ENCODE measurements around the gene MAB21L4. TPM values are rescaled to one million over a fixed set of nuclear protein-coding genes. Genes with fewer than 3 reads are reported as not detected.

Gene MAB21L4
- total and polyA plus RNA-seq, 7 donors: 1.2 to 17.6 (median 1.7) TPM; not detected in 4

DNA sequence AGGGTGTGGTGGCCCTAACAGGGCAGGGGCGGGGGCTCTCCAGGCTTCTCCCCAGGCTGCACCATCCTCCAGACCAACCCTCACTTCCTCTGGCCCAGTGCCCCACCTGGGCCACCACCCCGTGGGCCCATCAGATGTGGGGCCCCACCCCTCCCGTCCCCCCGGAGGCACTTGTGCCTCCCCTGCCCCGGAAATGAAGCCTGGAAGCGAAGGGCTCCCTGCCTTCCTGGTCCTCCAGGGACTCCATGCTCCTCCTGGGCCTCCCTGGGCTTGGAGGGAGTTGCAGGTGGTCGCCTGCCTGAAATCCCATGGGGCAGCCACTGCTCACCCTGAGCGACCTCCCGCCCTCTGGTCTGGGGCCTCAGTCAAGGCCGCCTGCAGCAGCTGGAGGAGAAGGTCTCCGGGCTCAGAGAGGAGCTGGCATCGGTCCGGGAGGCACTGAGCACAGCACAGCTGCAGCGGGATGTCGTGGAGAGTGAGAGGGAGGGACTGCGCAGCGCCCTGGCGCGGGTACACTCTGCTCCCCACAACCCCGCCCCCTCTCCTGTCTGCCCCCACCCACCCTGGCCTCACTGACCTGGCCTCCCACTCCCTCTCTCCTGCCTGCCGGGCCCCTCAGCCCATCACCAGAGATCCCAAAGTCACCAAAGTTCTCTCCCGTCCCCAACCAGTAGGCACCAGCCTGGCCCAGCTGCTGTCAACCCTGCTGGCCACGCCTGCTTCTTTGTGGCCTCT is 38.2 kb upstream of the MAB21L4 start:
- Histone ChIP-seq H3K27ac (no peak overlapping the region), H3K4me3 (no peak overlapping the region), H3K9me3 (peaks cover 0 to 13% (median 0%) of the 10 kb centered on the region in 4 donors), H3K36me3 (no peaks in the 10 kb centered on the region), H3K27me3 (peaks cover 0 to 9% (median 0%) of the 10 kb centered on the region in 3 donors), H3K4me1 (no peaks in the 10 kb centered on the region)
- WGBS, 2 donors: 58 to 74% methylated on average over 23 of the region's 23 CpGs
- intact Hi-C loops (cut with DNase I): no loop called here
- peak; percentile 47 for DNase-seq
- TF ChIP-seq POLR2A (IDR thresholded peaks at IDR 0.05) (no peak), POLR2AphosphoS5 (IDR thresholded peaks at IDR 0.05) (no peak), EP300 (IDR thresholded peaks at IDR 0.05) (no peak)
- TF ChIP-seq, protein P1, sequence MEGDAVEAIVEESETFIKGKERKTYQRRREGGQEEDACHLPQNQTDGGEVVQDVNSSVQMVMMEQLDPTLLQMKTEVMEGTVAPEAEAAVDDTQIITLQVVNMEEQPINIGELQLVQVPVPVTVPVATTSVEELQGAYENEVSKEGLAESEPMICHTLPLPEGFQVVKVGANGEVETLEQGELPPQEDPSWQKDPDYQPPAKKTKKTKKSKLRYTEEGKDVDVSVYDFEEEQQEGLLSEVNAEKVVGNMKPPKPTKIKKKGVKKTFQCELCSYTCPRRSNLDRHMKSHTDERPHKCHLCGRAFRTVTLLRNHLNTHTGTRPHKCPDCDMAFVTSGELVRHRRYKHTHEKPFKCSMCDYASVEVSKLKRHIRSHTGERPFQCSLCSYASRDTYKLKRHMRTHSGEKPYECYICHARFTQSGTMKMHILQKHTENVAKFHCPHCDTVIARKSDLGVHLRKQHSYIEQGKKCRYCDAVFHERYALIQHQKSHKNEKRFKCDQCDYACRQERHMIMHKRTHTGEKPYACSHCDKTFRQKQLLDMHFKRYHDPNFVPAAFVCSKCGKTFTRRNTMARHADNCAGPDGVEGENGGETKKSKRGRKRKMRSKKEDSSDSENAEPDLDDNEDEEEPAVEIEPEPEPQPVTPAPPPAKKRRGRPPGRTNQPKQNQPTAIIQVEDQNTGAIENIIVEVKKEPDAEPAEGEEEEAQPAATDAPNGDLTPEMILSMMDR (IDR thresholded peaks at IDR 0.05): no peak

- Histone ChIP-seq H3K9me3 (peaks cover 0 to 5% (median 0%) of the 10 kb centered on the region in 4 donors), H3K27ac (no peak overlapping the region), H3K36me3 (no peaks in the 10 kb centered on the region), H3K4me3 (no peak overlapping the region), H3K27me3 (peaks cover 0 to 9% (median 0%) of the 10 kb centered on the region in 3 donors), H3K4me1 (no peaks in the 10 kb centered on the region)
- intact Hi-C loops (cut with DNase I): no loop called here
- TF ChIP-seq POLR2A (IDR thresholded peaks at IDR 0.05) (no peak), EP300 (IDR thresholded peaks at IDR 0.05) (no peak), POLR2AphosphoS5 (IDR thresholded peaks at IDR 0.05) (no peak)
- TF ChIP-seq, protein P1 (IDR thresholded peaks at IDR 0.05): no peak
- 77 to 85% methylated on average over 30 of the region's 30 CpGs for WGBS, 2 donors
- peak; percentile 59 for DNase-seq
Observed at GRCh38 chr2:240933048-240933965, 37.4 kb upstream of the MAB21L4 start.

- TF ChIP-seq POLR2AphosphoS5 (IDR thresholded peaks at IDR 0.05): no peak
- no peak for TF ChIP-seq POLR2A (IDR thresholded peaks at IDR 0.05)
- Histone ChIP-seq H3K4me3 (no peak overlapping the region), H3K27me3 (peaks cover 0 to 9% (median 0%) of the 10 kb centered on the region in 3 donors), H3K4me1 (no peaks in the 10 kb centered on the region), H3K27ac (no peak overlapping the region), H3K9me3 (no peaks in the 10 kb centered on the region), H3K36me3 (no peaks in the 10 kb centered on the region)
- intact Hi-C loops (cut with DNase I): no loop called here
- DNase-seq: no peak
- WGBS, 2 donors: 79 to 91% methylated on average over 11 of the region's 11 CpGs
Observed at GRCh38 chr2:240932724-240933047, 36.7 kb upstream of the MAB21L4 start.

- TF ChIP-seq, protein P1 (IDR thresholded peaks at IDR 0.05): no peak
- no peak for TF ChIP-seq EP300 (IDR thresholded peaks at IDR 0.05)
- TF ChIP-seq POLR2AphosphoS5 (IDR thresholded peaks at IDR 0.05): no peak
- no peak for TF ChIP-seq POLR2A (IDR thresholded peaks at IDR 0.05)
- Histone ChIP-seq H3K9me3 (no peaks in the 10 kb centered on the region), H3K4me1 (no peaks in the 10 kb centered on the region), H3K27me3 (peaks cover 0 to 9% (median 0%) of the 10 kb centered on the region in 3 donors), H3K27ac (no peak overlapping the region), H3K4me3 (no peak overlapping the region), H3K36me3 (no peaks in the 10 kb centered on the region)
- DNase-seq: peak; percentile 54
- intact Hi-C loops (cut with DNase I): no loop called here
- 81 to 89% methylated on average over 21 of the region's 21 CpGs for WGBS, 2 donors
Observed at GRCh38 chr2:240932001-240932723, 36.2 kb upstream of the MAB21L4 start.

Measured in sigmoid colon (tissue), 7 donors.